Osteocyte (in vitro differentiated cells): ENCODE results near the gene MLKL. TPM values are rescaled to one million over a fixed set of nuclear protein-coding genes. Genes with fewer than 3 reads are reported as not detected.

Experiments used
- DNase-seq: peaks from one replicate; pipeline ENCODE4 v3.0.0; 2021; ENCODE audit warnings: mixed read lengths; ENCODE audit not compliant: unreplicated experiment; ENCODE audit errors: extremely low spot score
- H3K27ac Mint-ChIP-seq: one replicate; pipeline ENCODE4 v1.8.0; 2021; ENCODE audit warnings: mild to moderate bottlenecking, mixed read lengths; ENCODE audit not compliant: unreplicated experiment
- H3K27me3 Mint-ChIP-seq: one replicate; pipeline ENCODE4 v1.8.0; 2021; ENCODE audit warnings: mixed read lengths; ENCODE audit not compliant: unreplicated experiment
- H3K36me3 Mint-ChIP-seq: one replicate; pipeline ENCODE4 v1.8.0; 2021; ENCODE audit warnings: mixed read lengths; ENCODE audit not compliant: unreplicated experiment
- H3K4me1 Mint-ChIP-seq: one replicate; pipeline ENCODE4 v1.8.0; 2021; ENCODE audit warnings: mixed read lengths; ENCODE audit not compliant: unreplicated experiment
- H3K4me3 Mint-ChIP-seq: one replicate; pipeline ENCODE4 v1.8.0; 2021; ENCODE audit warnings: mild to moderate bottlenecking, moderate library complexity, mixed read lengths; ENCODE audit not compliant: unreplicated experiment
- H3K9me3 Mint-ChIP-seq: one replicate; pipeline ENCODE4 v1.8.0; 2021; ENCODE audit warnings: mixed read lengths; ENCODE audit not compliant: unreplicated experiment
- CTCF ChIP-seq: fragments of 200-600 bp; sonication (generic); IDR thresholded peaks from 2 replicates; pipeline ENCODE4 v1.5.0; 2021; ENCODE audit warnings: antibody characterized with exemption, mild to moderate bottlenecking, moderate library complexity
- long read RNA-seq: library from polyadenylated mRNA; unstranded; transcript quantifications from one replicate; pipeline ENCODE4 v2.0.0, GENCODE V29; 2021
- total RNA-seq: library from RNA; stranded (reverse); gene quantifications from 2 replicates; pipeline ENCODE4 v1.2.1, GENCODE V29; 2021

MLKL gene
- total RNA-seq, result 0.50 and 1.3 TPM in 2 replicates
- long read RNA-seq, partial matches to known transcripts, result 0 of 2 reads
- long read RNA-seq, other reads (novel, unspliced or antisense), result 1 of 2 reads

DNA sequence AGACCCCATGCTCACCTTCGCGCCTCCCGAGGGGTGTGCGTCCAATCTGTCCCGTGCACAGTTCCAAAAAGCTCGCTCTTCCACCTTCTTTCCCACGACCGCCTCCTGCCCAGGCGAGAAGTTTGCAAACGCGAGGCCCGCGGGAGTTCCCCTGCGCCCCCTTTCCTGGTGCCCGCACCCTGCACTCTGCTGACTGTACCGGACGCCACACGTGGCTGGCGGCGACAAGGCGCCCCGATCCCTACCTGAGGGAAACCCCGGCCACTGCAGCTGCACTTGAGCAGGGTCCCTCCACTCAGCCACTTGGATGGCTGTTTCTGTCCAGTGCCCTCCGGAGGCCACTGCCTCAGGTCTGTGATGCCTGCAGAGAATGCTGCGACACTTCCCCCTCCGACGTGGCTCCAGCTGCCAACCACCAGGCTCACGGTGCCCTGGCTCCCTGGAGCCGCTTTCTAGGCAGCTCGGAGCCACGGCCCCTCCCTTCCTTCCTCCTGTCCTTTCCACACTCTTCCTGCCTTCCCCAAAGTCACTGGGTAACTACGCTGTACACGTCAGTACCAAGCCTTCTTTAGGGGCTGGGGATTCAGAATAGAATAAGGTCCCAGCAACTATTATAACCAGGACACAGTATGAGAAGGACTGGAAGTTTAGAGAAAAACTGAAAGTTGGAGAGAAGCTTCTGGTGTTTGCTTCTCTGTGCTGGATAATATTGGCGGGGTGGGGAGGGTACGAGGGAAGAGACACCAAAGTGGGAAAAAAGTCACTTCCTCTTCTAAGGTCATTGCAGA is at the start of gene MLKL:
MLKL (minus strand) TSS at position 425 of the 788 bp plus-strand sequence. CDS start 5,105 bp downstream, outside the sequence.
- no peaks in the 10 kb centered on the region for H3K27me3 Mint-ChIP-seq
- H3K4me3 Mint-ChIP-seq, result peak within 1 kb of the TSS; percentile 54
- H3K9me3 Mint-ChIP-seq, result no peaks in the 10 kb centered on the region
- no peak for TF ChIP-seq CTCF
- H3K27ac Mint-ChIP-seq, result peak within 1 kb of the TSS; percentile 60
- peaks cover 21% of the 10 kb centered on the region for H3K4me1 Mint-ChIP-seq
- no peak for DNase-seq
- H3K36me3 Mint-ChIP-seq, result no peaks in the 10 kb centered on the region

GRCh38 chr16:74749291-74750055 is 48.8 kb upstream of the MLKL start:
- no peak overlapping the region for H3K27ac Mint-ChIP-seq
- H3K9me3 Mint-ChIP-seq, result no peaks in the 10 kb centered on the region
- no peak for TF ChIP-seq CTCF
- H3K4me1 Mint-ChIP-seq, result peaks cover 6% of the 10 kb centered on the region
- no peaks in the 10 kb centered on the region for H3K36me3 Mint-ChIP-seq
- peaks cover 8% of the 10 kb centered on the region for H3K27me3 Mint-ChIP-seq
- H3K4me3 Mint-ChIP-seq, result no peak overlapping the region
- peak; percentile 75 for DNase-seq

DNA sequence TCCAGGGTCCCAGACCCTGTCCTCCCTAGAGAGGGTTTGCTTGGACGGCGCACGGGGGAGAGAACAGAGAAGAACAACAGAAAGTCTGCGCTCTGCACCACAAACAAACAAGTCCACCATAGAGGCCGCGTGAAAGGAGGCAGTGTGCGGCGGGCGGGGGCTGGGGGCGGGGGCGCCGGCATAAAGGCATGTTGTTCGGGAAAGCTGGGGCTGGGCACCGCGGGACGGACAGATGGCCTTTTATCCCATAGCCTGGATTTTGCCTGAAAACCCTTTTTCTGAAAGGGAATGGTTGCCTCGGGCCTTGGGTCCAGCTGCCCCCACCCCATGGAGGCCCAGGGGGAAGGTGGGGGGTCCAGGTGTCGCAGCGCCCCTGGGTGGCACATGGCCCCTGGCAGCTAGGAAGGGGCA is 48.0 kb upstream of the MLKL start:
- Mint-ChIP-seq H3K9me3 (no peaks in the 10 kb centered on the region), H3K27me3 (peaks cover 8% of the 10 kb centered on the region), H3K4me3 (no peak overlapping the region), H3K27ac (no peak overlapping the region), H3K36me3 (no peaks in the 10 kb centered on the region), H3K4me1 (peaks cover 10% of the 10 kb centered on the region)
- no peak for TF ChIP-seq CTCF
- DNase-seq, result no peak

DNA sequence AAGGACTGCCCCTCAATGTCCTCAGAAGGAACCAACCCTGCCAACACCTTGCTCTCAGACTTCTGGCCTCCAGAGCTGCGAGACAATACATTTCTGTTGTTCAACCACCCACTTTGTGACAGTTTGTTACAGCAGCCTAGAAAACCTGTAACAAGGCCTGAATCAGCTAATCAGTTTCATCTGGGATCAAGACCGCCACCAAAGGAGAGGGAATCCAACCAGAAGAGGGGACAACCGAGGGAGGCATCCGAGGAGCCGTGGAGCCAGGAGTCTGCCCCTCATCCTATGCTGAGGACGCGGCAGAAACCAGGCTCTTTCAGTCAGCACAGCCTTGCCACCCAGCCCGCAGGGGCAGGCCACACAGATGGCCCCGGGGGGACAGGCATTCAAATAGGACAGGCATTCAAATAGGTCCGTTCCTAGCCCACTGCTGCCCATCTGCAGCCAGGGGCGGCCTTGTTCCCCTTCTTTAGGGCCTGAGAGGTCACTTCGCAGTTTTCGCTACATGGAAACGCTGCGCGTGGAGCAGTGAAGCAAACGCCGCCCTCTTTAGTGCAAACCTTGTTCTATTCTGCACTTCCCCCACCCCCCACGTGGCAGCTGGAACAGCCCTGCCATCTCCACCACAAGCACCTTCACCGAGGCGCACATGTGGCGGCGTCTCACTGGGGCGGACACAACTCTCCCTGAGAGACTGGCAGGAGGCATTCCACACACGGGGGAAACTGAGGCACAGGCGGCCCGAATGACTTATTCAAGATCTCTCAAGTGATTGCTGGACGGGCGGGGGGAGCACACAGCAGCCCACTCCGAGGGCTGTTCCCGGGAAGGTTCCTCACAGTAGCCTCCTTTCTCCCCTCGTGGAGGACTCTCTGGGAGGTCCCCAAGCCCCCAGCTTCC is 47.3 kb upstream of the MLKL start:
- peak; percentile 79 for DNase-seq
- H3K4me1 Mint-ChIP-seq, result peaks cover 12% of the 10 kb centered on the region
- no peak overlapping the region for H3K4me3 Mint-ChIP-seq
- no peaks in the 10 kb centered on the region for H3K36me3 Mint-ChIP-seq
- H3K27ac Mint-ChIP-seq, result no peak overlapping the region
- H3K9me3 Mint-ChIP-seq, result no peaks in the 10 kb centered on the region
- peaks cover 6% of the 10 kb centered on the region for H3K27me3 Mint-ChIP-seq
- no peak for TF ChIP-seq CTCF
